Inferior parietal cortex (tissue), 1 donor: ENCODE results near the gene TMEM221.
"Not testable (repeated sequence)": the region's sequence is repeated elsewhere in the genome, so short reads cannot be mapped to it uniquely, and the experiment has no call there.

ENCODE experiments used
- DNase-seq: peaks from one replicate; pipeline ENCODE4 v3.0.0-alpha.2; 2016; ENCODE audit errors: extremely low spot score

Gene TMEM221

GRCh38 chr19:17448131-17448967 is at the start of gene TMEM221:
Gene TMEM221, minus strand, starts transcription at chr19:17448668. Its CDS starts 206 bp downstream, at chr19:17448462.
- DNase-seq = no peak

DNA sequence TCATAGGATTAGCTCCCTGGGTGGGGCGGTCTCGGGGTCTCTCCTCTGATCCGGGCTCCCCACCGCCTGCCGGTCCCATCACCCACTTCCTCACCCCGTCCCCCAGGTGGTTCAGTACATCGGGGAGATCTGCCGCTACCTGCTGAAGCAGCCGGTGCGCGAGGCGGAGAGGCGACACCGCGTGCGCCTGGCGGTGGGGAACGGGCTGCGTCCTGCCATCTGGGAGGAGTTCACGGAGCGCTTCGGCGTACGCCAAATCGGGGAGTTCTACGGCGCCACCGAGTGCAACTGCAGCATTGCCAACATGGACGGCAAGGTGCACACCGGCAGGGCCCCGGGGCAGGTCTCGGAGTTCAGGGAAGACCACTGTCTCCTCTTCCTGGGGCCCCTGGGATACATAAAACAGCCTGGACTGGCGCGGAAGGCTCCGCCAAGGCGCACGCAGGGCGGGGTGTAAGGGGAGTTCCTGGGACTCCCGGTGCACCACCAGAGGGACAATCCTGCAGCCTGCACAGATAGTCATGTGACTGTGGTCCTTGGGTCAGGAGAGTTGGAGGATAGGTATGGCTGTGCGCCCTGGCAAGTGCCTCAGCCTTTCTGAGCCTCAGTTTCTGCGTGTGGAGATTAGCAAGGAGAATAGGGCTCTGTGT is 48.8 kb upstream of the TMEM221 start:
- no peak for DNase-seq

DNA sequence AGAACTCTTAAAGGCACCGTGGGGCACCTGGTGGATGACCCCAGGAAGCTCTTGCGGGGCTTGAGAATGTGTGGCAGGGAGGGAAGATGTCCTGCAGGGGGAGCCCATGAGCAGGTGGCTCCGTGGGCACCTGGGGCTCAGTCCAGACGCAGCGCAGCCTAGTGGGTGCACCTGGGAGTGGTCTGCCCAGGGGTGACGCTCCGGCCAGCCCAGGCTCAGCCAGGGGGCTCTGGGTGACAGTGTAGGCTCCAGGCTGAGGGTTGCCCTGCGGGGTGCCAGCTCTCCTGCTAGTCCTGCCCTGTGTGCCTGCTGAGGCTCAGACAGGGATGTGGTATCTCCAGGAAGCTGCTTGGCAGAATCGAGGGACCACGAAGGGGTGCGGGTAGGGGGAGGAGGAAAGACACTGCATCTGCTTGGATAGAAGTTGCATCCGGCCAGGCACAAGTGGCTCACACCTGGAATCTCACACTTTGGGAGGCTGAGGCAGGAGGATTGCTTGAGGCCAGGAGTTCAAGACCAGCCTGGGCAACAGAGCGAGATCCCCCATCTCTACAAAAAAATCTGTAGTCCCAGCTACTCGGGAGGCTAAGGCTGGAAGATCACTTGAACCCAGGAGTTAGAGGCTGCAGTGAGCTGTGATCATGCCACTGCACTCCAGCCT is 48.0 kb upstream of the TMEM221 start:
- DNase-seq = peak; percentile 56

DNA sequence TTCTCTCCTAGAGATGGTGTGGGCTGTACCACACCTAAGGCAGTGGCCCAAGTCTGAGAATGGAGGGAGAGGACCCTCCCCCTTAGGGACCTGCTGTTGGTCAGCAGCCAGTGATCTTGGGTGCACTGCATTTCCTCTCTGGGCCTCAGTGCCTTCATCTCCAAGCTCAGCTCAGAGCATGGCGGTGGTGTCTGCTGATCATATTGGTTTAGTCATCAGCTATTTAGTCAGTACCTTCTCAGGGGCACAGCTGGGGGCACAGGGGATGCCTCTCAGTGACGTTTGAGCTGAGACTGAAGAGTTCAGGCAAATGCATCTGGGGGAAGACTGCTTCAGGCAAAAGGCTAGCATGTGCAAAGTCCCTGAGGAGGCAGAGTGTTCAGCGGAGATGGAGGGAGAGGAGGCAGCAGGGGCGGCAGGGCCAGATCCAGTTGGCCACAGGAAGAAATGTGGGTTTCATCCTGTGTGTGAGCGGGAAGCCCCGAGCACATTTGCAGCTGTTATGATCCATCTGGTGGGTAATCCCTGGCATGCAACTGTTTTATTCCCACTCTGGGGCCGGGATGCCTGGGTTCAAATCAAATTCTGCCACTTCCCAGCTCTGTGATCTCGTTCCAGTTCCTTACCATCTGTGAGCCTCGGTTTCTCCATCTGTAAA is 47.3 kb upstream of the TMEM221 start:
- DNase-seq = no peak

GRCh38 chr19:17491287-17491686 is 42.8 kb upstream of the TMEM221 start:
- DNase-seq = no peak

- DNase-seq = no peak
Measured at GRCh38 chr19:17490411-17490810, 41.9 kb upstream of the TMEM221 start.

GRCh38 chr19:17489392-17490030 is 41.0 kb upstream of the TMEM221 start:
- no peak for DNase-seq

- no peak for DNase-seq
Measured at GRCh38 chr19:17488593-17489391, 40.3 kb upstream of the TMEM221 start.

DNA sequence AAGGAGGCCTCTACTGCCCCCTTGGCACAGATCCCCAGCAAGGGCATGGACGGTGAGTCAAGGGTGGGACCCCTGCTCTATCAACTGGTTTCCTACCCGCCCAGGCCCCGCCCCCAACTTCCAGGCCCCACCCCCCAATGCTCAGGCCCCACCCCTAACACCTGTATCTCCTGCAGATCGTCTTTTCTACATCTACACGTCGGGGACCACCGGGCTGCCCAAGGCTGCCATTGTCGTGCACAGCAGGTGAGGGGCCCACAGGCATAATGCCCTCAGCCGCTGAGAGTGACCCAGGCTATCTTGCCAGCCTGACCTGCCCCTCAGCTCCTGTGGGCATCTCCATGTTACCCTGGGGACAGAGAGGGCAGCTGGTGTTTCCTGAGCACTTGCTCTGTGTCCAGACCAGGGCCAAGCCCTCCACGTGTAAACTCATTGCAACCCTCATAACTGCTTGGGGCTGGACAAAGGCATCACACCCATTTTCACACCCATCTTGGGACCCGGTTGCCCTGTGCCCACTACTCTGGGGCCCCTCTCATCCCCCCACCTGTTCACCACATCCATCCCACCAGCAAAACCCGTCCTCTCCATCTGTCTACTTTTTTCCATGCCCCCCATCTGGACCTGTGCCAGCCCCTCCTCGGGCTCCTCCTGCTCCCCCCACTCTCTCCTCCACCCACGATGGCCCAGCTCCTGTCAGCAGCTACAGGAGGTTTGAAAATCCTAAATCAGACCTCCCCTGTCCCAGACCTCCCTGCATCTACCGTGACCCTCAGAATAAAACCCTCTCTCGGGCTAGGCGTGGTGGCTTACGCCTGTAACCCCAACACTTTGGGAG is 39.0 kb upstream of the TMEM221 start:
- no peak for DNase-seq

DNA sequence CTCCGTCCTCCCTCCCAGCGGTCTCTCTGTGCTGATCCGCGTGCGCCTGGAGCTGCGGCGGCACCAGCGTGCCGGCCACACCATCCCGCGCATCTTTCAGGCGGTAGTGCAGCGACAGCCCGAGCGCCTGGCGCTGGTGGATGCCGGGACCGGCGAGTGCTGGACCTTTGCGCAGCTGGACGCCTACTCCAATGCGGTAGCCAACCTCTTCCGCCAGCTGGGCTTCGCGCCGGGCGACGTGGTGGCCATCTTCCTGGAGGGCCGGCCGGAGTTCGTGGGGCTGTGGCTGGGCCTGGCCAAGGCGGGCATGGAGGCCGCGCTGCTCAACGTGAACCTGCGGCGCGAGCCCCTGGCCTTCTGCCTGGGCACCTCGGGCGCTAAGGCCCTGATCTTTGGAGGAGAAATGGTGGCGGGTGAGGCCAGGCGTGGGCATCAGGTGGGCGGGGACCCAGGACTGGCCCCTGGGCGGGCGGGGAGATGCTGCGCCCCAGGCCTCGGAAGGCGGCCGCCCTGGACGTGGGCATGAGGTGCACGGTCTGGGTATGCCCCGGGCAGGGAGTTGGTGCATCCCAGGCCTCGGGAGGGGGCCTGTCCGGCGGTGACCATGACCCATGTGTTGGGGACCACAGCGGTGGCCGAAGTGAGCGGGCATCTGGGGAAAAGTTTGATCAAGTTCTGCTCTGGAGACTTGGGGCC is 38.2 kb upstream of the TMEM221 start:
- no peak for DNase-seq

- no peak for DNase-seq
Measured at GRCh38 chr19:17484520-17485185, 36.2 kb upstream of the TMEM221 start.

DNA sequence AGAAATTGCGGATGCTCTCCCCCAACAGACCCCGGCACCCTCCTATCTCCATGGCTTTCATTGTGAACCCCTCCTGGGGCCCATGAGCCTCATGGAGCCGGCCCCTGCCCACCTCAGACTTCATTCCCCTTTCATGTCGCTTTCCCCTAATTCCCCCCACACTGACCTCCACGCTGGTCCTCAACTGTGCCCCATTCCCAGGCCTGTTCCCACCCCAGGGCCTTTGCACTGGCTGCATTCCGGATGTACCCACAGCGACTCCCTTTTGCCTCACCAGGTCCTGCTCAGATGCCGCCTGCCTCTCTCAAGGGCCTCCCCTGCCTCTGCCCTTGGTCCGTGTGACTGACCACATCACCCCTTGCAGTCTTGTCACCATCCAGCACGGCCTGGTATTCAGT is 35.1 kb upstream of the TMEM221 start:
- DNase-seq = no peak

DNA sequence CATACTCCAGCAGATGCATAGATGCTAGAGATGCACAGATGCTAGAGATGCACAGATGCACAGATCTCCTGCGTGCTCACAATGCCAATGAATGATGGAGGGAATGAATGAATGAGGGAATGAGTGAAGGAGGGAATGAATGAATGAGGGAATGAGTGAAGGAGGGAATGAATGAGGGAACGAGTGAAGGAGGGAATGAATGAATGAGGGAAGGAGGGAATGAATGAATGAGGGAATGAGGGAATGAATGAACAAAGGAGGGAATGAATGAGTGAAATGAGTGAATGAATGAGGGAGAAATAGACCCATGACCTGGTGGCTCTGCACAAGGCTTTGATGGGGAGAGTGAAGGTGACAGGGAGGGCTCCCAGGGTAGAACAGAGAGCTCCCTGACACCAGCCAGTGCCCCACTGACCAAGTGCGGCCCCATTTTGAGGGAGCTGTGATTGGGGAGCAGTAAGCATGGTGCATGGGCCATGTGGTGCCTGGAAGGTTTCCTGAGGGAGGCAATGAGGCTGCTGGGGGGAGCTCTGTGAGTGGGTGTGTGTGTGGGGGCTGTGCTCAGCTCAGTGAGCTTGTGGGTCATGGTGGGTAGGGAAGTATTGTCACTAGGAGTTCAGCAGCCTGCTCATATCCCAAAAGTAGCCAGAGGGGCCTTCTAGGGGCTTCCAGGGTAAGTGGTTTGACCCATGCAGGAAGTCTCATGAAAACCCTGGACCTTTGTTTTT is 34.6 kb upstream of the TMEM221 start:
- no peak for DNase-seq

GRCh38 chr19:17481986-17482385 is 33.5 kb upstream of the TMEM221 start:
- no peak for DNase-seq

GRCh38 chr19:17479325-17479791 is 30.9 kb upstream of the TMEM221 start:
- peak; percentile 66 for DNase-seq

GRCh38 chr19:17475541-17476115 is 27.2 kb upstream of the TMEM221 start:
- DNase-seq = peak; percentile 87

DNA sequence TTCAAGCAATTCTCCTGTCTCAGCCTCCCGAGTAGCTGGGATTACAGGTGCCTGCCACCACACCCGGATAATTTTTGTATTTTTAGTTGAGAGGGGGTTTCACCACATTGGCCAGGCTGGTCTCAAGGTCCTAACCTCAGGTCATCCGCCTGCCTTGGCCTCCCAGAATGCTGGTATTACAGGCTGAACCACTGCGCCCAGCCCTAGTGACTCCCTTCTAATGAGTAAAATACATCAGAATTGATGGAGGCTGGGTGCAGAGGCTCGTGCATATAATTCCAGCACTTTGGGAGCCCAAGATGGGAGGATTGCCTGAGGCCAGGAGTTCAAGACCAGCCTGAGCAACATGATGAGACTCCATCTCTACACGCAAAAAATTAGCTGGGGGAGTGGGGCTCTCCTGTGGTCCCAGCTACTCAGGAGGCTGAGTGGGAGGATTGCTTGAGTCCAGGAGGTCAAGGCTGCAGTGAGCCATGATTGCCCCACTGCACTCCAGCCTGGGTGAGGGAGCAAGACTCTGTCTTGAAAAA is 26.6 kb upstream of the TMEM221 start:
- DNase-seq = not testable (repeated sequence)
